Coronary artery (tissue), 2 donors: ENCODE measurements around the gene USP30.

Experiments
- DNase-seq: peaks from one replicate; pipeline ENCODE4 v3.0.0-alpha.2; 2017; ENCODE audit warnings: low spot score
- H3K27ac ChIP-seq, 2 donors: fragments of 200-600 bp; sonication (generic); one replicate each; pipeline ENCODE4 v1.5.1; 2016 to 2019
- H3K4me3 ChIP-seq: fragments of 200-600 bp; sonication (generic); 2 replicates; pipeline ENCODE4 v1.5.1; 2016; ENCODE audit warnings: mild to moderate bottlenecking, moderate library complexity
- TF ChIP-seq, protein P1 (sequence below): fragments of 200-600 bp; sonication (generic); IDR thresholded peaks from one replicate; pipeline ENCODE4 v1.5.1; 2019; ENCODE audit warnings: antibody characterized with exemption

USP30 gene

DNA sequence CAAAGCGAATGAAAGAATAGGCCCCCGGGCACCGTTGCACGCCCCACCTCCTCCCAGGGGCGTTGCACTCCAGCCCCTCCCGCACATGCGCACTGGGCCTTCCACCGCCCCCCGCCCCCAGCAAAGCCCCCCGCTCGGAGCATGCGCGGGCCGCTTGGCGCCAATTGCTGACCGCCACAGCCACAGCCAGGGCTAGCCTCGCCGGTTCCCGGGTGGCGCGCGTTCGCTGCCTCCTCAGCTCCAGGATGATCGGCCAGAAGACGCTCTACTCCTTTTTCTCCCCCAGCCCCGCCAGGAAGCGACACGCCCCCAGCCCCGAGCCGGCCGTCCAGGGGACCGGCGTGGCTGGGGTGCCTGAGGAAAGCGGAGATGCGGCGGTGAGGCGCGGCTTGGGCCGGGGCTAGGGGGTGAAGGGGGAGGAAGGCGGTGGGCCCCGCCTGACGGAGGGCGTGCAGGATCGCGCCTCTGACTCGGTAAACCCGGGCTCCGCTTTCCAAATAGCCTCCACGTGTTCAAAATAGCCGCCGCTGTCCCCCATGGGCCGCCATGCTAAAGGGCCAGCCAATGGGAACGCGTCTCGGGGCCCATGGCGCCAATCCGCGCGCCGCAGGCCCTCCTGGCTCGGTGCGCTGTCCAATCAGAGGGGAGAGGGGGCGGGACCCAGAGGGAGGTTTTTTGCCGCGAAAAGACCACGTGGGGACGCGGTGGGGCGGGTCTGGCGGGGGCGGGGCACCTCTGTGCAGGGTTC is 45.2 kb downstream of the USP30 start, which contains the start of gene UNG:
TSS of gene UNG (plus strand) at position 163 of the 748 bp plus-strand sequence. CDS start at position 246, 83 bp downstream.
- TF ChIP-seq, protein P1, sequence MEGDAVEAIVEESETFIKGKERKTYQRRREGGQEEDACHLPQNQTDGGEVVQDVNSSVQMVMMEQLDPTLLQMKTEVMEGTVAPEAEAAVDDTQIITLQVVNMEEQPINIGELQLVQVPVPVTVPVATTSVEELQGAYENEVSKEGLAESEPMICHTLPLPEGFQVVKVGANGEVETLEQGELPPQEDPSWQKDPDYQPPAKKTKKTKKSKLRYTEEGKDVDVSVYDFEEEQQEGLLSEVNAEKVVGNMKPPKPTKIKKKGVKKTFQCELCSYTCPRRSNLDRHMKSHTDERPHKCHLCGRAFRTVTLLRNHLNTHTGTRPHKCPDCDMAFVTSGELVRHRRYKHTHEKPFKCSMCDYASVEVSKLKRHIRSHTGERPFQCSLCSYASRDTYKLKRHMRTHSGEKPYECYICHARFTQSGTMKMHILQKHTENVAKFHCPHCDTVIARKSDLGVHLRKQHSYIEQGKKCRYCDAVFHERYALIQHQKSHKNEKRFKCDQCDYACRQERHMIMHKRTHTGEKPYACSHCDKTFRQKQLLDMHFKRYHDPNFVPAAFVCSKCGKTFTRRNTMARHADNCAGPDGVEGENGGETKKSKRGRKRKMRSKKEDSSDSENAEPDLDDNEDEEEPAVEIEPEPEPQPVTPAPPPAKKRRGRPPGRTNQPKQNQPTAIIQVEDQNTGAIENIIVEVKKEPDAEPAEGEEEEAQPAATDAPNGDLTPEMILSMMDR: no peak
- peak; percentile 97 for DNase-seq
- H3K4me3 ChIP-seq: peak within 1 kb of the TSS; percentile 83
- peak within 1 kb of the TSS; percentile 85 to 93 for H3K27ac ChIP-seq

DNA sequence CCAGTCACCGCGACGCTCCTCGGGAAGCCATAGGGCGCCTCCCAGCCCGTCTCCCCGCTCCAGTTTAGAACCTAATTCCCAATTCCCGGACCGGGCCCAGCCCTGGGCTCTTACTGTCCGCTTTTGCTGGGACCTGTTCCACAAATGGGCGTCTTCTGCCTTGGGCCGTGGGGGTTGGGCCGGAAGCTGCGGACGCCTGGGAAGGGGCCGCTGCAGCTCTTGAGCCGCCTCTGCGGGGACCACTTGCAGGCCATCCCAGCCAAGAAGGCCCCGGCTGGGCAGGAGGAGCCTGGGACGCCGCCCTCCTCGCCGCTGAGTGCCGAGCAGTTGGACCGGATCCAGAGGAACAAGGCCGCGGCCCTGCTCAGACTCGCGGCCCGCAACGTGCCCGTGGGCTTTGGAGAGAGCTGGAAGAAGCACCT is 45.8 kb downstream of the USP30 start:
- H3K27ac ChIP-seq: peak overlapping the region; percentile 85 to 93
- TF ChIP-seq, protein P1: no peak
- DNase-seq: peak; percentile 88
- peak overlapping the region; percentile 83 for H3K4me3 ChIP-seq

DNA sequence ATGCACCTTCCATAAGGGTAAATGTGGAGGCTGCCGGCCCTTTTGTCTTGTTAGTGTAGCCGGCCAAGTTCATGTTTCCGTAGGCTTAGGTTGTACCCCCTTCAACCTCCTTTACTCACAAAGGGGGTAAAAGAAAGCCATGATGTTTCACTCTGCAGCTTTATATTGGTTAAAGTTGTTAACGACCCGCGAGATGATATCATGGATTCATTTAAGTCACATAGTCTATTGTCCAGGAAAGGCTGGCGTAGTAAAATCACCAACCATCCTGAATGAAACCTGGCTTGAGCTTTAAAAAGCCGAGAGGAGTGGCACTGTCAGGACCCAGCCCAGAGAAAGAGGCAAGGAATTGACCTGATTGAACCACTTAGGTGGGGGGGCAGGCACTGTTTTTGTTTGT is 46.3 kb downstream of the USP30 start:
- Histone ChIP-seq H3K4me3 (peak overlapping the region; percentile 83), H3K27ac (peak overlapping the region; percentile 85 to 93)
- TF ChIP-seq, protein P1: no peak
- no peak for DNase-seq

DNA sequence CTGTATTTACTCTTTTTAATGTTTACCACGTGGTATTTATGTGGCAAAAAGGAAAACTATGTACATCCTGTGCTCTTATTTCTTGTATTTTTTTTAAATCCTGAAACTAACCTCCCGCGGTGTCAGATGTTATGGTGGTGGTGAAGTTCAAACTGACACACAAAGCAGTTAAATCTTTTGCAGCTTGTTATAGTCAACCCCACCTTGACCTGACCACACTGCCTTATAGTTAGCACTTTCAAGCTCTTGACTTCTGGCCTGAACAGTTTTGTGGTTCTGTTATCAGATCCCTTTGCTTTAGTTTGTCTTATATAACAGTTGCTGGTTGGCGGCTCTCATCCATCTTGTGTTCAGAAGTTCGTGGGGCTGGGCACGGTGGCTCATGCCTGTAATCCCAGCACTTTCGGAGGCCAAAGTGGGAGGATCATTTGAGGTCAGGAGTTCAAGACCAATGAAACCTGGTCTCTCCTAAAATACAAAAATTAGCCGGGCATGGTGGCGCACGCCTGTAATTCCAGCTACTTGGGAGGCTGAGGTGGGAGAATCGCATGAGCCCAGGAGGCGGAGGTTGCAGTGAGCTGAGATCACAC is 47.1 kb downstream of the USP30 start:
- peak overlapping the region; percentile 85 to 93 for H3K27ac ChIP-seq
- TF ChIP-seq, protein P1: no peak
- peak overlapping the region; percentile 83 for H3K4me3 ChIP-seq
- no peak for DNase-seq

DNA sequence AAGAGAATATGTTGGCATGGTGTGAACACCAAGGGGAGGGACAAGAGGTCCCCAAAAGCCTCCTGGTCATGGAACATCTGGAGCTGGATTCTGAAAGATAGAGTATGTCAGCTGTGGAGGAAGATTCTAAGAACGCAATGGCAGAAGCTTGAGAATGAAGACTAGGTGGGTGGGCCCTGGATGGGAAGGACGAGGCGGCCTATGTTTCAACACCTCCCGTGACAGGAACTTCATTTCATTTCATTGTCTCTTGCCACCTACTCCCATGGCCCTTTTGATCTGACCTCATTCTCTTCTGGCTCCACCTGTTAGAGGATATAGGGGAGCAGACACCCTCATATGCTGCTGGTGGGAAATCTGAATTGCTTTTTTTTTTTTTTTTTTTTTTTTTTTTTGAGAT is 48.4 kb downstream of the USP30 start:
- no peak for DNase-seq
- TF ChIP-seq, protein P1: no peak
- H3K27ac ChIP-seq: no peak overlapping the region
- H3K4me3 ChIP-seq: no peak overlapping the region

DNA sequence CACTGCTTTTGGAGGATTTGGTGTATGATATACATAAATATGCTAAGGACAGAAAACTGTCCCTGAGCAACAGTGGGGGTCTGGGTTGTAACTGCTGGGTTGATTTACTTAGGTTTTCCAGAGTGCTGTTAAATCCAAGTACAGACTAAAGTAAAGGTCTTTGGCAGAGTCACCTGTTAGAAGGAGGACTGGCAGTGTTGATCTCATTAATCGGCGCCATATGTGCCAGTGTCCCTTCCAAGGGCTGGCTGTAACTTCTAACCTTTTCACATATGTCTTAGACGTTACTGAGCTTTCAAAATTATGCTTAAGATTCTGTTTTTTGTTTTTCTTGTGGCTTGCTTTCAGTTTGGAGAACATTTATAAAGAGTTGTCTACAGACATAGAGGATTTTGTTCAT is 50.1 kb downstream of the USP30 start:
- H3K27ac ChIP-seq: no peak overlapping the region
- H3K4me3 ChIP-seq: no peak overlapping the region
- no peak for DNase-seq
- TF ChIP-seq, protein P1: no peak

DNA sequence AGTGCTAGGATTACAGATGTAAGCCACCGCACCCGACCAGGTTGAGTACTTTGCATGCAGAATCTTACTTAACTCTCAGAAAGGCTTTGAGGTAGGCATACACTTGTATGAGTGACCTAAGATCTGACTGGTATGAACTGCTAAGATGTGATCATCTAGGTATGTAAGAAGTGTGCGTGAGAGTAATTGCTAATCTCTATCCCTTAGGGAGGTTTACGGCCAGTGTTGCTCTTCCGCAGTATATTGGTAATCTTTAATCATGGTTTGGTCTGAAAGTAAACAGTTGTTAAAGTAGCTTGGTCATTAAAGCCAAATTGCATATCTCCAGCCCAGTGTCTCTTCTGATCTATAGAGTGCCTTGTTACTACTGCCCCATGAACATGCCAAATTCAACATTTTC is 52.8 kb downstream of the USP30 start:
- TF ChIP-seq, protein P1: no peak
- Histone ChIP-seq H3K4me3 (no peak overlapping the region), H3K27ac (no peak overlapping the region)
- DNase-seq: no peak
